ENCODE data around the gene CARS1.

Gene CARS1

DNA sequence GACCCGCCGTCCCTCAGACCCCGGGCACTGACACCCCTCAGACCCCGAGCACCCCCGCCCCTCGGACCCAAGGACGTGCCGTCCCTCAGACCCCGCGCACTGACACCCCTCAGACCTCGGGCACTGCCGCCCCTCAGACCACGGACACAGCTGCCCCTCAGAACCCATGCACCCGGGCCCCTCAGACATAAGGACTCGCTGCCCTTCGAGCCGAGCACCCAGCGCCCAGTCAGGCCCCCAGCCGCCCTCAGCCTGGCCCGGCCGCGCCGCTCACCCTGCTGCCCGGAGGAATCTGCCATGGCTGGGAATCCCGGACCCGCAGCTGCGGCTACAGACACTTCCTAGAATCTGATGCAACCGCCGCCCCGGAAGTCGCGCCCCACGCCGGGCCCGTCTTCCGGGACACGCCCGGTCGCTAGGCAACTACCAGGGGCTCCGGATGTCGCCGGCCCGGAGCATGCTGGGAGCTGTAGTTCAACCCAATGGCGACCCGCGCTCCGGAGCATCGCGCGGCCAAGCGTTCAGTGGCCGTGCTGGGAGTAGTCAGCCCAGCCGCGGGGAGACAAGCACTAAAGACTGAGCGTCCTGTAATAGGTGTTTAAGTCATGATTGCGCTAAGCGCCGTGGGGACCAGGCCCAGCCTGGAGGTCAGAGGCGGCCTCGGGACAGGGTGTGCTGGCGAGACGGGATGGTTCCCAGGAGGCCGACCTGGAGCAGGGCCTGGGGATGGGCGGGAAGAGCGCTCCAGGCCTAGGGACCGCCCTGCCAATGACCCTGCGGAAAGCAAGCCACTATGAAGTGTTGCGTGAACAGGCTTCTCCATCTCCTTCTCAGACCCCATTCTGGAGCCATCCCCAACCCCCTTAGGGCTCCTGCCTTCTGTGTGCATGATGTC, at the start of gene CARS1:
Gene CARS1, minus strand, starts transcription at position 355 of the 895 bp plus-strand sequence. Its CDS starts 56 bp downstream, at position 299.
- peak; percentile 87 for DNase-seq (ENCODE audit: low spot score)

DNA sequence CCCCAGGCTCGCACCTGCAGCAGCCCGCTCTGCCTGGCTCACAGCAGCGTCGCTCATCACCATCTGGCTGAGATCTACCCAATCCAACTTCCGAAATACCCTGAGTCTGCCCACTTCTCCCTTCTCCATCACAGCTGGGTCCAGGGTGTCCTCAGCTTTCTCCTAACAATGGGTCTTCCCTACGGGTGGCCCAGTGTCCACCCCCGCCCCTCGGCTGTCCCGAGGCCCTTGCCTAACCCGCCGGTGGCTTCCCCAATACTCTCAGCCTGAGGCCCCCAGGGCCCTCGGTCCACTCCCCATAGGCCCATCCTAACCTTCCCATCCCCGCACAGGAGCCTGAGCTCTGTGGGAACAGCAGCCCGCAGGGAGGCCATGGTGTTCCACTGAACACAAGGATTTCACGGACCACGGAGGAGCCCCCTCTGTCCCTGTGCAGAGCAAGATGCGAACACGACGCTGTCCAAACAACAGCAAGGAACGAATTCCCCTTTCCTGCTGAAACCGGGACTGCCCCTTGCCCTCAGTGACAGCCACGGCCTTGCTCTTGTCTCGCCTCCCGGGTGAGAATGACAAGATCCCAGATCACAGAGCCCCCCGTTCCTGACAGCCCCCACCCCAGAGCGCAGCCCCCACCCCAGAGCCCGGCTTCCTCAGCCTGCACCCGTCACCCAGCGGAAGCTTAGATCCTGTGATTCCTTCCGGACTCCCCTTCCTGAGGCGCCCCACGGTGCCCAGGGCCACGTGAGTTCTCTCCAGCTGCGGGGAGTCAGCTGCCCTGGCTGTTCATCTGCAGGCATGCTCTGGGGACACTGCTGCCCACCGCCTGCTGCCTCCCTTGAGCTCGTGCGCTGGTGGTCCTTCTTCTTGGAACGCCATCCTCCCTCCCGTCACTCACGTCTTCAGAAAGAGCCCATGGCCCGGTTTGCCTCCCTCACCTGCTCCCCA, 48.8 kb upstream of the CARS1 start:
- no peak for DNase-seq (ENCODE audit: low spot score)

DNA sequence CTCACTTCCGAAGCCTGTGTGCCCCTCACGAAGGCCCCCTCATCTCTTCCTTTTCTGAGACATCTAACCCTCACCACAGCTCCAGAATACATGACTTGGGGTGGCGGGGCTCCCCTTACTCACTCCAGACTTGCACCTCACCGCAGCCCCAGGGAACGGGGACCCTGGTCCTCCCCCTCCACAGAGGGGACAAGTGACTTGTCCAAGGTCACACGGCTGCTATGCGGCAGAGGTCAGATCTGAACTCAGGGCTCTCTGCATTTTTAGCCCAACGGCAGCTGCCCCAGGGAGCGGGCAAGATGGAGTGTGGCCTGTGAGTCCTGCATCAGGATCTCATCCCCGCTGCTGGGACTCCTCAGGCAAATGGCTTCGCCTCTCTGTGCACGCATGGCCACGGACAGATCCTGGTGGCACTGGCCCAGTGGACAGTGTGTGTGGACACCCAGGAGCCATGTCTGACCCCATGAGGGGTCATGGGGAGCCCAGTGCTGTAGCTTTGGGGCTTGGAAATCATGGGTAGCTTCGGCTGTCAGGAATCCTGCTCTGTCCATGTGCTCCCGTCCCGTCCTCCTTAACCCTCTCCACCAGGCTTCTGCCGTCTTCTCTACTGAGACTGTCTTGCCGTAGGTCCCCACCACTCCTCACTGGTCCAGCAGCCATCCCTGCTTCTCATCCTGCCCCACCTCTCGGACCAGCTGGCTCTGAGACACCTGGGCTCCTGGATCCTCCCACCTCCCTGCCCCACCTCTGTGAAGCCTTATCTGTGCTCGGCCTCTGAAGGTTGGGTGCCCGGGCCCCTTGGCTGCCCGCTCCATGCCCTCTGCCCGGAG, 48.0 kb upstream of the CARS1 start:
- DNase-seq (ENCODE audit: low spot score), result no peak

DNA sequence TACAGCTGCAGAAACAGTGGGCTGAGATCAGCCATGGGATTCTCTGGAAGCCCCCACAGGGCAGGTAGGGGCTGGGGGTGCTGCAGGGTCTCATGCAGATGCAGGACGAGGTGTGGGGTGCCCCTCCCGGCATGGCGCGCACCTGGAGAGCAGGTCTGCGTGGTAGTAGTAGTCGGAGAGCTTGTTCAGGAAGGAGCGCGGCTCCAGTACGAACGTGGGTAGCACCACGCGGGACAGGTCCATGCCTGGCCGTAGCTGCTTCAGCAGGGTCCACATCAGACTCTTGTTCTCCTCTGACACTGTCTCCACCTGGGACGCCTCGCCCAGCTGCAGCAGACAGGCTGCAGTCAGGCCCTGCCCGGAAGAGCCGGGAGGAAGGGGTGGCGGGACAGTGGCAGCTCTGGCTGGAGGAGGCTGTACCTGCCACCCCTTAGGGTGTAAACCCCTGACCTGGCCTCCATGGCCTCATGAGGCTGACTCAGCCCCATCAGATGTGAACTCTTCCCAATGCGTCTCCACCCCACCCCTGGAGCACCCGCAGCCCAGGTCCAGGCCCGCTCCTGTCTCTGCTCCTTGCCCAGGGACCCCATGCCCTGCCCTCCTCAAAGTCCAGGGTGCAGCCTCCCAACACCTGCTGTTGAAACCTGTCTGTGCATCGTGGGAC, 47.0 kb upstream of the CARS1 start:
- DNase-seq (ENCODE audit: low spot score), result no peak

DNA sequence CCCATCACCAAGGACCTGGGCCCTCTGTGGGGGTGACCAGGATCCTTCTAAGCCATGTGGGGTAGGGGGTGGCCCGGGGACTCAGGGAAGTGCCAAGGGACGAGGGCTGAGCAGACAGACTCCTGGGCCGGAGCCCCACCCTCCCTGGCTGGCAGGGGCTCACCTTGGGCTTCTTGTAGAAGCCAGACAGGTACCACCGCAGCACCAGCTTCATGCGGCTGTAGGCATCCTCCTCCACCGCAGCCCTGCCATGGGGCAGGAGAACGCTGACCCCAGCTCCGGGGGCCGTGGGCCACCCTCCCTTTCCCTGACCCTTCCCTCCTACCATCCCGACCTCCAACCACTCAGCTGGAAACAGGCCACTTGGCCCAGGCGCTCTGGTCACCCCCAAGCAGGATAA, 45.9 kb upstream of the CARS1 start:
- no peak for DNase-seq (ENCODE audit: low spot score)

DNA sequence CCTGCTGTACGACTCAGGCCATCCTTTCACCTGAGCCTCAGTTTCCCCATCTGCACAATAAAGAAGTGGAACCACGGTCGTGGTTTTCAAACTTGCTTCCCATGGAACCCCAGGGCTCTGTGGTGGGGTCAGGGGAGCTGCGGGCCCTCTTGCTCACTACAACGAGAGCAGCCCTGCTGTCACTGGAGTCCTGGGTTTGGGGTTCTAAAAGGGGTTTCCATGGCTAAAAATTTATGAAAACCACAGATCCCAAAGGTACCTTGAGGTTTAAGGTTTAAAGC, 45.4 kb upstream of the CARS1 start:
- no peak for DNase-seq (ENCODE audit: low spot score)

DNA sequence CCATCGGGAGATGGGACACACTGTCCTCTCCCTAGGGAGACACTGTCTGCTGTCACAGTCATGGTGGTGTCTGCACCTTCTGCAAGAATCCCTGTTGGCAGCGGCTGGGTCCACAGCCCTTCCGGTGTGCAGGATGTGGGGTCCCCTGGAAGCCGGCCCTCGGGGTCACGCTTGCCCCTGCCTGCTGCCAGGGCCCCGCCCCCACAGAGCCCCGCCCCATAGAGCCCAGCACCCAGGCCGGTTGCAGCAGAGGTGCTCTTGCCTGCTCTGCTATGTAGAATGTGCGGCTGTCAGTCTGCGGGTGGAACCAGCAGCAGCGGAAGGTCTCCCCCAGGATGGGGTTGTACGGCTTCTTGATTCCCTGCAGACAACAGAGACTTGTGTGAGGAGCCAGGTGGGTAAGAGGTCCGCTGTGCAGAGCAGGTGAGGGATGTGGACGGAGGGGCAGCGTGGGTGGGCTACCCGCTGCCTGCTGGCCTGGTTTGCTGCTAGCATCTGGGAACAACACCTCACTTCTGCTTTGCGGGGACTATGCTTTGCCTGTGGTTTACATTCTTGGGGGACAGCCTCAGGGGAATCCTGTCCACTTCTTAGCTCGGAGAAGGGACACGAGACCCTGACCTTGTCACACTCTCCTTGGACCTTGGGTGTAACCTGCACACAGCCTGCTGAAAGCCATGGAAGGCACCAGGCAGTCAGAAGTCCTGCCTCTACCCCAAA, 44.9 kb upstream of the CARS1 start:
- no peak for DNase-seq (ENCODE audit: low spot score)

DNA sequence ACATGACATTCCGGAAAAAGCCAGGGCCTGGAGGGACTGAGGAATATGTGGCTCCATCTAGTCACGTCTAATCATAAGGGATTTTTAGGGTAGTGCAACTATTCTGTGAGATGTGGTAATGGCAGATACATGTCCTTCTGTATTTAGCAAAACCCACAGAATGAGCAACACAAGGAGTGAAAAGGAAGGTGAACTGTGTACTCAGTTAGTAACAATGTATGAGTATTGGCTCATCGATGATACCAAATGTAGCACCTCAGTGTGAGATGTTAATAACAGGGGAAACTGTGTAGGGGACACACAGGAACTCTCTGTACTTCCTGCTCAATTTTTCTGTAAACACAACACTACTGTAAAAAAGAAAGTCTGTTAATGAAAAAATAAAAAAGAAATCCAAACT, 42.0 kb upstream of the CARS1 start:
- DNase-seq (ENCODE audit: low spot score), result no peak

DNA sequence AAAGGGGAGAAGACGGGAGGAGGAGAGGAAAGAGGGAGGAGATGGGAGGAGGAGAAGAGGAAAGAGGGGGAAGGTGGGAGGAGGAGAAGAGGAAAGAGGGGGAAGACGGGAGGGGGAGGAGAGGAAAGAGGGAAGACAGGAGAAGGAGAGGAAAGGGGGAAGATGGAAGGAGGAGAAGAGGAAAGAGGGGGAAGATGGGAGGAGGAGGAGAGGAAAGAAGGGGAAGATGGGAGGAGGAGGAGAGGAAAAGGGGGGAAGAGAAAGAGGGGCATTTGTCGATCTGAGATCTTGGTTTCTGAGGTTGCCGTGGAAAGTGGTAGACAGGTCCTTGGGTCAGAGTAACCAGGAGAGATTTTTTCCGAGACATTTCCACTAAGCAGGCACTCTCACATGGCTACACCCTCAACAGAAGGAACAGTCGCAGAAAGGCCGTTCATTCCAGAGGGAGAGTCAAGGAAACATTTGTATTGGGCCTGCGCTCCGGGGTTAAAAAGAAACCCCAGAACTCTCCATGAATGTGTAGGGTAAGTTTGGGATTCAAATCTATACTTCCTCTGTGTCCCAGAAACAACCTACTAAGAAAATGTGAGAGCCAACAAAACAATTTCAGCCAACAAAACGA, 39.8 kb upstream of the CARS1 start:
- no peak for DNase-seq (ENCODE audit: low spot score)

DNA sequence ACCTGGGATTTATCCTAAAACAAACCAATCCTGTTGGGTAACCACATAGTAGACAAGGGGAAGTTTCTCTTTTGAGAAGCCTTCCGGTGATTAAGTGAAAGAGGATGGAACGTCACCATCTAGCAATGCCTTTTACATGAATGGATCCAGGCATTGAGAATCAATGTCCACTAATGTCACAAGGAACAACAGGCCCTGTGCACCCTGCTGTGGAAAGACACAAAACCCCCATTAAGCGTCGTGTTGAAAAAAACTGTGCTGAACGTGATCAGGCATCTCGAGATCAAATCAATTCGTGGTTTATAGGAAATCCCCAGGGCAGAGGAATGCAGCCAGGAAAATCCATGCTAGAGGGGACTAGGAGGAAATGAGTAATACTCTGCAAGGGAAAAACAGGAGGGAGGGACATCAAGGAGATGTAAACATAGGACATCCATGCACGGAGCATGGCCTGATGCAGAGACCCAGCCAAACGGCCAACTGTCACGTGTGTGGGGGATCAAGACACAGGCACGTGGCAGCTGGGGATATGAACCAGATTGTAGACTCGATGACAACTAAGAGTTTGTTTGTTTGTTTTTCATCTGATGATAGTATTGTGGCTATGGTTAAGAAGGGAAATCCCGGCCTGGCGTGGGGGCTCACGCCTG, 38.6 kb upstream of the CARS1 start:
- peak; percentile 93 for DNase-seq (ENCODE audit: low spot score)

DNA sequence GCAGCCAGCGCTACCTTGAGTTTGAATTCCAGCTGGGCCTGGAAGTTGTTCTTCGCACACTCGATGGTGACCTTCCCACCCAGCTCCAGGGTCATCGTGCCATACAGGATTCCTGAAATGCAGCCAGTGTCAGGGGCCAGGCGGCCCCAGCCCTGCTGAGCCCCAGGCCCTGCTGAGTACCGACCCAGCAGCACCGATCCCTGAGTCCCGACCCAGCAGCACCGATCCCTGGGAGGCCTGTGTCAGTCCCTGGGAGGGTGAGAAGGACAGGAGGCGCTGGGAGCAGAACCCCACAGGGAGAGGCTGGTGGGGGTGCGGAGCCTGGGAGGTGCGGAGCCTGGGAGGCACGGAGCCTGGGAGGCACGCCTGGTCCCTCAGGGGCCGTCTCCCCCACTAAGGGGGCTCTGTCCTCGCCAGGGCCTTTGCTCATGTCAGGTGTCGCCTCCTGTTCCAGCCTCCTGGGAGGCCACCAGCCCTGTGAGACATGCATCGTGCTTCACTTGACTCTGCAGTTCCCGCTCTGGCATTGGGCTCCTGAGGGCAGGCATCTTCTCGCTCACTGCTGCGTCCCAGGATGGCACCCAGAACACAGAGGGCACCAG, 37.1 kb upstream of the CARS1 start:
- DNase-seq (ENCODE audit: low spot score), result no peak

DNA sequence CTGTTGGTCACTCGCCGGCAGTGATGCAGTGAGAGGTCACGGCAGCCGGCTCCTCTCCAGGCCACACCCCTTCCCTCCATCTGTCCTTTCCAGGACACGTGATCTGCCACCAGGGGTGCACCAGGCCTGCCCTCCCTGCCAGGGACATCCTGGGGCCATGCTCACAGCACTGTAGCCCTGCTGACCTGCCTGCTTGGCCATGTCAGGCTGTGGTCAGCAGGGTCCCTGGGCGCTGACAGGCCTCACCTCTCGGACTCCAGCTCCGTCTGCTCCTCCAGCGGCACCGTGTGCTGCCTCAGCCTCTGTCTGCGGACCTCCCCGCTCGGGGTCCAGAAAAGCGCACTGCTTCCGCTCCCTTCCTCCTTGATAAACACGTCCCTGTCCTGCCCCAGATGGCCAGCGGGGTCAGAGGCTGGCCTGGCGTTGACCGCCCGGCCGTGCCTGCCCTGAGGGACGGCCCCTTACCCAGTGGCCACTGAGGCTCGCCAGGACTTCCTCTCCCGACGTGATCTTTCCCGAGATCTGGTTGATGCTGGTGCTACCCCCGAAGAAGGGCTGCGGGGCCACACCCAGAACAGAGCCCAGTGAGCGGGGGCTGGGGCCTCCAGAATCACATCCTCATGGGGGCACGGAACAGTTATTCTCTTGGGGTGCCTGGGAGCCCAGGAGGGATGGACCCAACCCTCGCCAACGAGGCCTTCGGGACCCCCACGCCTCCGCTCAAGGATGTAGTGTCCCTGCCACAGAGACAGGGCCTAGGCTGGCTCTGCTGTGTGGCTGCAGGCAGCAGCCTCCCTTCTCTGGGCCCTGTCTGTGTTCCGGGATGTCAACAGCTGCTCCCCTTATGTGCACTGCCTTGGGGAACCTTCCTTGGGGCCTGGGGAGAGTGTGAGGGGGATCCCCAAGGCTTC, 36.3 kb upstream of the CARS1 start:
- no peak for DNase-seq (ENCODE audit: low spot score)

DNA sequence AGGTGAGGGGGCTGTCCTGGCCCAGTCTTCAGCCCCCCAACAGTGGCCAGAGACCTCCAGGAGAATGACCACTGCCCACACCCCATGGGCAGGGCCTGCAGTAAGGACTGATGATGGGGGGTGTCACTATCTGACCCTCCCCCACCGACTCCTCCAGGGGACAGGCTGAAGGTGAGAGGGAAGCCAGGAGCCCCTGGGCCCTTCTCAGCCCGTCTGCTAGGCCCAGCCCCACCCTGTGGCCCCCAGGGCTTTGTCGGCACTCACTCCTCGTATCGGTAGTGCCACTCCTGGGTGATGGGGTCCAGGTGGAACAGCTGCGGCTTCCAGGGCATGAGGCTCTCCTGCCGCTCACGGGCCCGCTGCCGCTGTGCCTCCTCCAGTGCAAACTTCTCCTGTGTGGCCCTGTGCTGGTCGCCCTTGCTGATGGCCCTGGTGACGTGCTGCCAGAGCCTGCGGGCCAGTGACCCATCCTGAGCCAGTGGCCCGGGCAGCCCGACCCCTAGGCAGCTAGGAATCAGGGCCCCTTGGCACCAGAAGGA, 35.4 kb upstream of the CARS1 start:
- no peak for DNase-seq (ENCODE audit: low spot score)

DNA sequence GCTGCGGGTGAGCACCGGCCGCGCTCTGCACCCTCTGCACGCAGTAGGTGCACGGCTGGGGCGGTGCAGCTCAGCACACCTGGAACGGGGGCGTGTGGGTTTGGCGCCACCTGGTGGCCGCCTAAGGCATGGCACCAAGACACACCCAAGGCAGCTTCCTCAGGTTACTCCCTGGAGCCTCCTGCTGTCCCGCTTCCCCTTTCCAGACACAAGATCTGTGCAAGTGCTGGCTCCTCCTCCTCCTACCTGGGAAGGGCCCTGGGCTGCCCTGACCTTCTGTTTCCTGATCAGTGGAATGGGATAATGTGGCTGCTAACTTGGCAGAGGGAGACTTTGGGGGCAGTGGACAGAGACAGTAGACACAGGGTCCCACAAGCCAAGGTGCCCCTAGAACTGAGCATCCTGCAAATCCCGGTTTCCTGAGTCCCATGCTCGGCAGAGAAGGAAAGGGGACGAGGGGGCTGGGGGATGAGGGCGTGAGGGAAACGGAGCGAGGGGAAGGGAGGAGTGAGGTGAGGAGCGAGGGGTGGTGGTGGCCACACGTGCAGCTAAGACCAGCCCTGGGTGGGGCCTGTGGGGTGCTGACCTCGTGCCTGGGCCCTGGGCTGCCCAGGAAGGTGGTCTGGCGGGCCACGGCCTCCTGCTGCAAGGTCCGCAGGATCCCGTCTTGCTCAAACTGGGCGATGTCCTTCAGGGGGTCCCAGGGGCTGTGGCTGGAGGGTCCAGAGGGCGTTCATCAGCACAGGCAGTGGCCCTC, 34.8 kb upstream of the CARS1 start:
- DNase-seq (ENCODE audit: low spot score), result peak; percentile 78

DNA sequence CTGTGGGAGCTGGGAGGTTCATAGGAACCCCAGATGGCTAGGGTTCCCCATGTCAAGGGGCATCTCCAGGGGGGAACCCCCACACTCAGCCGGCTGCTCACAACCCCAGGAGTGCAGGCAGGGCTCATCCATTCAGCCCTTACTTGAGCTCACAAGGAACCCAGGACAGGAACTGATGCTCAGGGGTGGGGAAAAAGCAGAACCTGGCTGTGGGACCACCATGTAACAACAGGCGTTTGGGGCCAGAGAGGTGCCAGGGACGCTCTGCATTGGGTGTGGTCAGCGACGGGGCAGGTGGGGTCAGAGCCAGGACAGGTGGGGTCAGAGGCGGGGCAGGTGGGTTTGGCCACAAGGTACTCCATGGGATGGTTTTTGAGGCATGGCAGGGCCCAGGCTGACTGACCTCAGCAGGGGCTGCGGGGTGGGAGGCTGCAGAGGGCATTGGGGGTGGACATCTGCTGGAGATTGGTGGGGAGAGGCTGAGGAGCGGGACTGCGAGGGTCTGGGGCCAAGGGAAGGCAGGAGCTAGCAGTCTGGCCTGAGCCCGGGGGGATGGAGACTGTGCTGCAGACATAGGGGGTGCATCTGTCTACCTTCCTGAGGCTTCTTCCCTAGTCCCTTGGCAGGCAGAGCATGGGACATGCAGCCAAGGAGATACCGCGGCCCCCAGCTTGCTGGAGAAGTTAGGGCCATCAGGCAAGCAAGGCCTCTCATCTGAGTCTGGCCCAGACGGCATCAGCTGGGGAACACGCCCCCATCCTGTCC, 34.0 kb upstream of the CARS1 start:
- DNase-seq (ENCODE audit: low spot score), result no peak

DNA sequence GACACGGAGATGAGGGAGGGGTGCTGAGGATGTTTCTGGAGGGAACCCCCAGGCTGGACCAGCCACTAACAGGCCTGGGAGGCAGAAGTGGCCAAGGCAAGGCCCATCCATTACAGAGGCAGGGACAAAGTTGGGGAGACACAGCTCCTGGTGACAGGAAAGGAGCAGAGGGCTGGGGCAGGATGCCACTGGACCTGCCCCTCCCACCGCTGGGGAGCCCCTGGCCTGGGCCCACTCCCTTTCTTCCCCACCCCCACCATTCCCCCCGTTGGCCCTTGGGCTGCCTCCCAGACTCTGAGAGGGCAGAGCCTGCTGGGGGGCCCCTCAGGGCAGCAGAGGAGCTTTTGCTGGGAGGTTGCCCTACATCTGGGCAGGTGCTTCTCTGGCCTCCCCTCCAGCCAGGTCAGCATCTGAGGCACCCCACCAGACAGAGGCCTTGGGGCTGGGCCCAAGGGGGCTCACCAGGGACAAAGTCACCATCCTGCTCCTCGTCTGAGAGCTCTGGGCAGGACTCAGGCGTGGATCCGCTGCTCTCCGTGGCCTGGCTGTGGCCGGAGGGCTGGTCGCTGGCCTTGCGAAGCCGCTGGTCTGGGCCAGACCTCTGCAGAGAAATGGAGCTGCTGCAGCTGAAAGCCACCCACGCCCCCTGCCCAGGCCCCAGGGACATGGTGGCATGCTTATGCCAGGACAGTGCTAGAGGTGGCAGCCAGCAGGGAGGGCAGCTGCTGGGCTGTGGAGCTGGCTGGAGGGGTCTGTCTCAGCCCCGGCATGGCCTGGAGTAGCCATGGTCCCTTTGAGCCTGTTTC, 33.1 kb upstream of the CARS1 start:
- DNase-seq (ENCODE audit: low spot score), result no peak

Data from COLO829 (cell line).